GM21619 (cell line): Measurements from ENCODE around the gene TULP1.

Experiments used
- ATAC-seq: cut with Tn5 transposase; IDR thresholded peaks from one replicate; pipeline ENCODE4 v1.9.1; 2021; ENCODE audit not compliant: unreplicated experiment

TULP1 gene

DNA sequence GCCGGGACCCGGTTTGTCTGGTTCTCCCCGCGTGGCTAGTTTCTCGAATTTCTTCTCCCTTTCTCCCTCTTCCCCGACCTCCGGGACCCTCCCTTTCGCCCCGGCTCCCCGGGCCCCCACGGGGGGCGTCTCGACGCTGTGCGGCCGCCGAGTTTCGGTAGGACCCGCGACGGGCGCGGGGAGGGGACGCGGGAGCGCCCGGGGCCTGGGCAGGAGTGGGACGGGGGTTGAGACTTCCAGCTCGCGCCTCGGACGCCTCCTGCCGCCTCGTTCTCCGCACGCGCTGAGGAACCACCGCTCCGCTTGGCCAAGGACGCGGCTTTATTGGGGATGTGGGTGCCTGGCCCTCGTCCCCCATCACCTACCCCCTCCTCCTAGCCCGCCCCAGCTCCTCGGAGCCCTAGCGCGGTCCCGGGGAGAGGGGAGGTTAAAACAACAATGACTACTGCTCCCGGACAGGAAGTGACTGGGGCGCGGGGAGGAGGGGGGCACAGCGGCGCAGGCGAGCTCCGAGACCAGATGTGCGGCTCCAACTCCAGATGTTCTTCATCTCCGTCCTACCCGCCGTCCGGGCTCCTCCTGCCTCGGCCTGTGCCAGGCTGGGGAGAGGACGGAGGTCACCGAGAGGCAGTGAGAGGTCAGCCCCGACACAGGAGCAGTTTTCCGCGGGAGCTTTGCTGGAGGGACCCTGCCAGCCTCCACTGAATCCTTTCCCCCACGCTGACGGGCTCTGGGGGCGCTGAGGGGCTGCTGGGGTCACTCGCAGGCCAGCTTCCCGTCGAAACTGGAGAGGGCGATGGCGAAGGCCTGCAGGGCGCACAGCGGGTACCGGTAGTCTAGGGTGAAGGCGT lies 14.9 kb downstream of the TULP1 start:
- ATAC-seq = no peak

GRCh38 chr6:35496841-35497570 lies 15.7 kb downstream of the TULP1 start, which contains the start of gene TEAD3:
TSS of gene TEAD3 (minus strand) at chr6:35497079.
- ATAC-seq = no peak

GRCh38 chr6:35496036-35496840 lies 16.5 kb downstream of the TULP1 start:
- no peak for ATAC-seq

DNA sequence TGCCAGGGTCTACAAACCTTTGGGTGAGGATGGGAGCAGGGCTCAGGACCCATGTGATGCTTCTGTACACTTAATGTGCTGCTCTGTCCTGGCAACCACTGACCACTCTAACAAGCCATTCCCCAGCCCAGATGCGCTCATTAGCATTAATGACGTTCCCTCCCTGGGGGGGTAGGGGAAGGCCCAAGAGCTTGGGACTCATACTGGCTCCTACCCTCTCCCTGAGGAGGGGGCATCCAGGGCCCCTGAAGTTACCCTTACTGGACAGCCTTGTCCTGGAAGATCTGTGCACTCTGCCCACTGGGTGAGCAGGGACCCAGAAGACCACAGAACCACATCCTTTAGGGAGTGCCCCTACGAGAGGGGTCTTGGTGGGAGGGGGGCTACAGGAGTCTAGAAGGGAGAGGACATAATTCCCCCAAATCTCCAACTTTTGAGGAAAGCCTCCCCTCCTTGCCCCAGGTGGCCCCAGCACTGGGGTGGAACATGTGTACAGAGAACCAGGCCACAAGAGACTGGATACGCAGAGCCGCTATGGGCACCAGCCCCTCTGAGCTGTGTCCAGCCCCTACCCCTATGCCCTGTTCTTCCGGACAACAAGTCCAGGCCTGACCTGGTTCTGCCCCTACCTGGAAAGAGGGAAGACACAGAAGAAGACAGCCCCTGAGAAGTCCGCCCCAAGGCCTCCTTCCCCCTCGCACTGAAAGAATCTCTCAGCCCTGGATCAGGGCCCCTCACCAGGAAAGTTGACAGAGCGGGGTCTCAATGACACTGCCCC lies 17.2 kb downstream of the TULP1 start:
- ATAC-seq = no peak

DNA sequence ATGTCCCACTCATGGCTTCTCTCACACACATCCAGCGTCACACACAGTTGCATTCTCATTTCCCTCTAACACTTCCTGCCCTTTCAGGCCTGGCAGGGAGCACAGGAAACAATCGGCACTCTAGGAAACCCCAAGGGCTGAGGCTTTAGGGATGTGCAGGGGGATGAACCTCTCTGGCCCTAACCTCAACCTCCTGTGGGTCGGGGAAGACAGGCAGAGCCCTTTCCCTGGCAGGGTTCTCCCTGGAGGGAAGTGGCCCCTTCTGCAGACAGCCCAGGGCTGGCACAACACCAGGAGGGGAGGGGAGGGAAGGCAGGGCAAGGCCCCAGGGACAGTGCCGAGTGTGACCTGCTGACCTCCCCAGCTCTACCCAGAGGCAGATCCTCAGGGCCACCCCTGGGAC lies 18.5 kb downstream of the TULP1 start:
- ATAC-seq = no peak

GRCh38 chr6:35493307-35493983 lies 19.3 kb downstream of the TULP1 start:
- no peak for ATAC-seq

GRCh38 chr6:35492974-35493284 lies 19.8 kb downstream of the TULP1 start:
- ATAC-seq = no peak

GRCh38 chr6:35492258-35492973 lies 20.3 kb downstream of the TULP1 start:
- ATAC-seq = no peak

DNA sequence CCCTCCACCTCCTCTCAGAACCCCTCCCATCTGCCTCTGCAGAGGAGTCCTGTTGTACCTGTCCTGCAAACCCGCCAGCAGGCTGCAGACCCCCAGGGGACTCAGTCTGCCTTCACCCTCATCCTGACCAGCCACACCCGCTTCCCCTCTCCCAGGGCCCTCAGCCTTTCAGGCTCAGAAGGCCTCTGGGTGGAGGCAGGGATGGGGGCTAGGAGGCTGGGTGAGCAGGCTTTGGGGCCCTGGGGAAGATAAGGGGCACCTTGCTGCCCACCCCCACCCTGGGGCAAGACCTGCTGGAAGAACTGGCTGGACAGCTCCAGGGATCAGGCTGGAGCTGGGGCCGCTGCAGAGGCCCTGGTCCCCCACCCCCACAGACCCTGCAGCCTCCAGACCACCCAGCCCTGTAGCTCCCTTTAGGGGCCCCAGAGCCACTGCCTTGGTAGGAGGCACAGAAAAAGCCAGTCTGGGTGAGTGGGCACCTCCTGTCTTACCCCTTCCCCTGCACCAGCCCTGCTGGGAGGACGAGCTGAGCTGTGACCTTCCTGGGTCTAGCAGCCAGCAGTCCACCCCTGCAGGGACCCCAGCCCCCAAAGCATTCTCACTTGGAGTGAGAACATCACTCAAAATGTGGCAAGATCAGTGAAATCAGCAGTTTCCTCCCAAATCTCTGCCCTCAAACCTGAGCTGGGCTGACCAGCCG lies 21.0 kb downstream of the TULP1 start:
- ATAC-seq = no peak

DNA sequence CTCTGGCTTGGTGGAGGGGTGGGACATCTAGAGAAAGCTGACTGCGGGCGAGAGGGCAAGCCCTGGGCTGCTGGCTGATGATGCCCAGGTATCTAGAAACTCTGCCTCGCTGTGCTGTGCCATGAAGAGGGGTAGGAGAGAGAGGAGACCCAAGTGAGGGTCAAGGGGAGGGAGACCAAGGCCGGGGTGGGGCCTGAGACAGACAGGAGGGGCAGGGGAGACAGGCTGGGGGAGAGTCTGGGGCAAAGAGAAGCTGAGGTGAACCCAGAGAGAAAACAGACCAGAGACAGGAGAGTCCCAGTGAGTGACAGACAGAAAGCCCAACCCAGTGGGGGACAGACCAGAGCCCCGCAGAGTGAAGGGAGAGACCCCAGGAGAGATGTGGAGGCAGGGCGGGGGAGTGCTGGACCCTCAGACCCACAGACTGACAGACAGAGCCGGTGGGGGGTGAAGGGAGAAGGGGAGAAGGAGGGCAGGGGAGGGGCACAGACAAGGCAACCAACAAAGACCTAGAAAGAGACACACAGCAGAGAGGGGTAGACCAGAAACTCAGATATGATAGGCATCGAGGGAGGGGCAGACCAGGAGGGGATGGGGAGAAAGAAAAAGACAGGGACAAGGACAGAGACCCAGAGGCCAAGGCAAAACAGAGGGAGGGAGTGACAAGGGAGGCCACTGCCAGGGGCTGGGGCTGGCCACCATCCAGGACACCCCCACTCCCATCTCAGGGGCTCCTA lies 21.7 kb downstream of the TULP1 start:
- no peak for ATAC-seq

DNA sequence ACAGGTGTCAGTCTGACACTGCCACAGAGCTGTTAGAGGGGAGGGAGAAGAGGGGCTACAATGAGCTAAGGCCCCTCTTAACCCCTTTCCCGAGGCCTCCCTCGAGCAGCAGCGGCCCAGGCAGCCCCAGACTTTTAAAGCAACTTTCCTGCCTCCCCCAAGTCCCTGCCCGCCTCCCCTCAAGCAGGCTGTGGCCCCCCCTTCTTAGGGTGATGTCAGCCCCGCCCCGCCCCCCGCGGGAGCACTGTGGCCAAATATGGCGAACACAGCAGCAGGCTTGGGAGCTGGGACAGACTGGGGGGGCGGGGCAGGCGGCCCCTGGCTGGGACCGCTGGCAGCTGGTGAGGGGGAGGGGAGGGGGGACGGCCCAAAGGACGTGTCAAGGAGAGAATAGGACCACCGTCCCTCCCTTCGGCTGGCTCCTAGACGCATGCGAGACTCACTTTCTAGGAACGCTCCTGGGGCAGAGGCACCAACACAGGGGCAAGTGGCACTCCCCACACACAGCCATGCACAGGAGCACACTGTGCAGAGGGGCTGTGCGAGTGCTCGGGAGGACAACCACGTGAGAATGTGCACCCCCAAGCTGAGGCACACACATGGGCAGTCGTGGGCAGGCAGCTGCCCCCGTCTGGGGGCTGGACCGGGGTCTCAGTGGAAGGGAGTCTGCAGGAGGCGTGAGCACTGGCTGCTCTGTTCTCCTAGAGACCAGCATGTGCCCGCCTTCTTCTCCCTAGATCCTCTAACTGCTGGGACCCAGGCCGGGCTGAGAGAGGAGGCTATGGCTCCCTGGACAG lies 22.5 kb downstream of the TULP1 start:
- no peak for ATAC-seq

- ATAC-seq = no peak
Measured at GRCh38 chr6:35489066-35489465, 23.6 kb downstream of the TULP1 start.

DNA sequence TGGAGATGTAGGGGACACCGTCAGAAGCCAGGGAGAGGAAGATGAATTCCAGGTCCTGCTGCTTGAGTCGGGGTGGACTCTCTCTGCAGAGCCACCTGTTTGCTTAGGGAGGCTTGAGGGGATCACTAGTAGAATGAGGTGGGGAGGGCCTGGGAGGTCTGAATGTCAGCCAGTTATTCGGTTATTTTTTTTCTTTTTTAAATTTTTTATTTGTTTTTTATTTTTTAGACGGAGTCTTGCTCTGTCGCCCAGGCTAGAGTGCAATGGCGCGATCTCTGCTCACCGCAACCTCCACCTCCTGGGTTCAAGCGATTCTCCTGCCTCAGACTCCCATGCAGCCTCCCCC lies 24.2 kb downstream of the TULP1 start:
- no peak for ATAC-seq

DNA sequence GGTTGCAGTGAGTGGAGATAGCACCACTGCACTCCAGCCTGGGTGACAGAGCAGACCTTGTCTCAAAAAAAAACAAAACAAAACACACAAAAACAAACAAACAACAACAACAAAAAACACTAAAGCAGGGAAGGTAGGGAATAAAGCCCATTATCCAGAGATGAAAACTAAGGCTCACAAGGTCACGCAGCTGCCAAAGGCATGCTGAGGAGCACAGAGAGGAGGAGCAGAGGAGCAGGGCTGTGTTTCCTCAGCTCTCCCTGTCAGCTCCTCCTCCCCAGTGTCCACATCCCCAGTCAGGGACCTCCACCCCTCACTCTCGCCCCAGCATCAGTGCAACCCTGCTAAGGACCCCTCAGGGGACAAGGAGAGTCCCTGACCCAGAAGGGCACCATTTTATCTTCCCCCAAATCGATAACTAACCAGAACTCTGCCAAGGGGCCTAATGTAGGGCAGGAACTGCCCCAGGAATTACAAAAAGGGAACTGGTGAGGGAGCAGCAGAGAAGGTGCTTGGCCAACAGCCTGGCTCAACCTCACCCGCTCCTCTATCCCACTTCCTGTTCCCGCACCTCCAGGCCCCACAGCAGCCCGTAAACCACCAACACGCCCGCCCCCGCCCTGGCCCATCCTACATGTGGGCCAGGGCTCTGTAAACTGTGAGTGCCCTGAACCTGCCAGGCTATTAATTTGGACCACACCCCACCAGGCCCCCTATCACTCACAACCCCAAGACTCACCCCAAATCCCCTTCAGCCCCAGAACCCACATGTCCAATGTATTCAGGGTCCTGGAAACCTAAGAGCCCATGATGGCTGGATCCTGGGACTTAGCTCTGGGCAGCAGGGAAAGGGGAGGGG lies 24.8 kb downstream of the TULP1 start:
- ATAC-seq = no peak

DNA sequence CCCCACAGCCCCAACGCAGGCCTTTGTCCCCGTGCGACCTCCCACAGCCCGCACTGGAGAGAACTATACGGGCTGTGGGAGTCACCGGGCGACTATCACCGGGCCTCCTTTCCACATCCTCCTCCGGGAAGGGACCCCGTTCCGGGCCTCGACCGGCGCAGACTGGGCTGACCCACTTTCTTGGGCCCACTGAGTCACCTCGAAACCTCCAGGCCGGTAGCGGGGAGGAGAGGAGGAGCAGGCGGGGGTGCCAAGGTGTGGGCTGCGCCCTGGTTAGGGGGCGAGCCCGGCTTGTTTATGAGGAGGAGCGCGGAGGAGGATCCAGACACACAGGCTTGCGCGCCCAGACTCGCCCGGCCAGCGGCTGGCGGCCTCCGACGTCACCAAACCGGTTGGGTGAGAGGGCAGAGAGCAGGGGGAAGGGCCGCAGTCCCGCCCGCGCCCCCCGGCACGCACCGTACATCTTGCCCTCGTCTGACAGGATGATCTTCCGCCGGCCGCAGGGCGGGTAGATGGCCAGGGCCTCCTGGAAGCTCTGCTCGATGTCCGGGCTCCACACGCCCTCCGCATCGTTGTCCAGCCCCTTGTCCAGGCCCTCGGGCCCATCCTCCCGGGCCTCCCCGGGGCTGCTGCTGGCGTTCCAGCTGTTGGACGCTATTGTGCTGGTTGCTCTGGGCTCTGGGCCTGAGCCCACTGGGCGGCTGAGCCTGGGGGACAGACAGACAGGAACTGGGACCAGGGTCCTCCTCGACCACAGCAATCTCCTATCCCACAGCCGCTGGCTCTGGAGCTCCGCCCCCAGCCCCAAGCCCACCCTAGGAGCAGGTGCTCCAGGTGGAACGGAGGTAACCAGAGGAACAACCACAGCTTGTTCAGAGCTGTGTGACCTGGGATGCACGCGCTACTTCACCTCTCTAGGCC lies 26.4 kb downstream of the TULP1 start:
- ATAC-seq = no peak

DNA sequence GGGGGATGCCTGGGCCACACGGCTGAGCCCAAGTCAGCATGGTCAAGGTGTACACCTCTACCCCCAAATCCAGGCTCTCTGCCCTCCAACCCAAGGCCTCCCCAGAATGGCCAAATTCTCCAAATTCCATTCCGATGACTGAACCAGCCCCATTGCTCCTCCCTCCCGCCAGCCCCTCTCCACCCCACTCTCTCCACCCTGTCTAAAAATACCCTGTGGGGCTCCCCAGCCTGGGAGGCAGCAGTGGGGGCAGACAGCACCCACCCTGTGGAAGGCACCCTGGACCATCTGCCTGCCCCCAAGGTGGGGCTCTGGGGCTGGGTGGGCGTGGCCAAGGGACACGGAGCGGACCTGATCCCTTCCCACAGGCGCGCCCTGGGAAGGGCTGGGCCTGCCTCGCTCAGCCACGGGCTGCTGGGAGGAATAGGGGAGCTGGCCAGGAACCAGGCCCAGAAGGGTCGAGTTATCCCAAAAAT lies 27.3 kb downstream of the TULP1 start:
- no peak for ATAC-seq
